Hepatocyte (in vitro differentiated cells): ENCODE data around the gene IMPACT.

Experiments used
- CTCF ChIP-seq: fragments of 200-600 bp; sonication (generic); IDR thresholded peaks from 2 replicates; pipeline ENCODE4 v1.5.1; 2016; ENCODE audit warnings: antibody characterized with exemption, mild to moderate bottlenecking; ENCODE audit not compliant: poor library complexity
- EZH2 ChIP-seq: fragments of 200-600 bp; sonication (generic); IDR thresholded peaks from 2 replicates; pipeline ENCODE4 v1.6.1; 2016; ENCODE audit warnings: antibody characterized with exemption, mild to moderate bottlenecking, borderline replicate concordance
- EZH2phosphoT487 ChIP-seq: fragments of 200-600 bp; sonication (generic); IDR thresholded peaks from one replicate; pipeline ENCODE4 v1.6.1; 2018; ENCODE audit warnings: antibody characterized with exemption, mild to moderate bottlenecking, low read depth, moderate library complexity; ENCODE audit not compliant: unreplicated experiment, severe bottlenecking

- TF ChIP-seq CTCF (no peak), EZH2 (no peak), EZH2phosphoT487 (no peak)
Observed at GRCh38 chr18:24420551-24420950, 5.9 kb upstream of the IMPACT start.
